ENCODE data around the gene MTNR1A.
"Not testable (repeated sequence)": the region's sequence is repeated elsewhere in the genome, so short reads cannot be mapped to it uniquely, and the experiment has no call there.

MTNR1A gene

GRCh38 chr4:186561748-186562147 is 6.4 kb upstream of the MTNR1A start:
- DNase-seq (ENCODE audit: low read depth) = no peak

GRCh38 chr4:186560647-186561046 is 5.3 kb upstream of the MTNR1A start:
- no peak for DNase-seq (ENCODE audit: low read depth)

- DNase-seq (ENCODE audit: low read depth) = no peak
These were observed 2.1 kb upstream of the MTNR1A start for GRCh38 chr4:186557486-186557885.

- no peak for DNase-seq (ENCODE audit: low read depth)
These were observed 1.7 kb upstream of the MTNR1A start for GRCh38 chr4:186557061-186557460.

GRCh38 chr4:186554539-186554913 is 841 bp downstream of the MTNR1A start:
- no peak for DNase-seq (ENCODE audit: low read depth)

GRCh38 chr4:186553717-186554116 is 1.6 kb downstream of the MTNR1A start:
- DNase-seq (ENCODE audit: low read depth) = no peak

GRCh38 chr4:186551849-186552248 is 3.5 kb downstream of the MTNR1A start:
- DNase-seq (ENCODE audit: low read depth) = no peak

GRCh38 chr4:186545436-186545835 is 9.9 kb downstream of the MTNR1A start:
- DNase-seq (ENCODE audit: low read depth) = no peak

GRCh38 chr4:186543206-186543605 is 12.2 kb downstream of the MTNR1A start:
- no peak for DNase-seq (ENCODE audit: low read depth)

- no peak for DNase-seq (ENCODE audit: low read depth)
These were observed 13.6 kb downstream of the MTNR1A start for GRCh38 chr4:186541801-186542200.

GRCh38 chr4:186537843-186538521 is 17.4 kb downstream of the MTNR1A start:
- DNase-seq (ENCODE audit: low read depth) = no peak

GRCh38 chr4:186536285-186536684 is 19.1 kb downstream of the MTNR1A start:
- no peak for DNase-seq (ENCODE audit: low read depth)

GRCh38 chr4:186534056-186534455 is 21.3 kb downstream of the MTNR1A start:
- no peak for DNase-seq (ENCODE audit: low read depth)

GRCh38 chr4:186523927-186524326 is 31.4 kb downstream of the MTNR1A start:
- not testable (repeated sequence) for DNase-seq (ENCODE audit: low read depth)

- no peak for DNase-seq (ENCODE audit: low read depth)
These were observed 39.1 kb downstream of the MTNR1A start for GRCh38 chr4:186516287-186516686.

GRCh38 chr4:186514271-186514950 is 41.0 kb downstream of the MTNR1A start:
- no peak for DNase-seq (ENCODE audit: low read depth)

- DNase-seq (ENCODE audit: low read depth) = not testable (repeated sequence)
These were observed 50.6 kb downstream of the MTNR1A start for GRCh38 chr4:186504771-186505170.

GRCh38 chr4:186502231-186502630 is 53.1 kb downstream of the MTNR1A start:
- DNase-seq (ENCODE audit: low read depth) = no peak

- no peak for DNase-seq (ENCODE audit: low read depth)
These were observed 53.8 kb downstream of the MTNR1A start for GRCh38 chr4:186501554-186501953.

GRCh38 chr4:186500721-186501304 is 54.6 kb downstream of the MTNR1A start:
- DNase-seq (ENCODE audit: low read depth) = no peak

GRCh38 chr4:186499467-186499866 is 55.9 kb downstream of the MTNR1A start:
- DNase-seq (ENCODE audit: low read depth) = no peak

GRCh38 chr4:186497043-186497442 is 58.3 kb downstream of the MTNR1A start:
- no peak for DNase-seq (ENCODE audit: low read depth)

GRCh38 chr4:186494496-186494895 is 60.9 kb downstream of the MTNR1A start:
- no peak for DNase-seq (ENCODE audit: low read depth)
